ENCODE data around the gene EFCAB6. TPM values are rescaled to one million over a fixed set of nuclear protein-coding genes. Genes with fewer than 3 reads are reported as not detected.

The EFCAB6 gene
- total RNA-seq, 1 experiment from 2014 or later = 0.21 TPM

- TF ChIP-seq TCF7L2 (IDR thresholded peaks at IDR 0.05; ENCODE audit: low read depth, low read length) = no peak
- no peak for TF ChIP-seq SIN3A (IDR thresholded peaks at IDR 0.05; ENCODE audit: borderline replicate concordance, insufficient read depth, low read depth, low read length)
- TF ChIP-seq, protein P1, sequence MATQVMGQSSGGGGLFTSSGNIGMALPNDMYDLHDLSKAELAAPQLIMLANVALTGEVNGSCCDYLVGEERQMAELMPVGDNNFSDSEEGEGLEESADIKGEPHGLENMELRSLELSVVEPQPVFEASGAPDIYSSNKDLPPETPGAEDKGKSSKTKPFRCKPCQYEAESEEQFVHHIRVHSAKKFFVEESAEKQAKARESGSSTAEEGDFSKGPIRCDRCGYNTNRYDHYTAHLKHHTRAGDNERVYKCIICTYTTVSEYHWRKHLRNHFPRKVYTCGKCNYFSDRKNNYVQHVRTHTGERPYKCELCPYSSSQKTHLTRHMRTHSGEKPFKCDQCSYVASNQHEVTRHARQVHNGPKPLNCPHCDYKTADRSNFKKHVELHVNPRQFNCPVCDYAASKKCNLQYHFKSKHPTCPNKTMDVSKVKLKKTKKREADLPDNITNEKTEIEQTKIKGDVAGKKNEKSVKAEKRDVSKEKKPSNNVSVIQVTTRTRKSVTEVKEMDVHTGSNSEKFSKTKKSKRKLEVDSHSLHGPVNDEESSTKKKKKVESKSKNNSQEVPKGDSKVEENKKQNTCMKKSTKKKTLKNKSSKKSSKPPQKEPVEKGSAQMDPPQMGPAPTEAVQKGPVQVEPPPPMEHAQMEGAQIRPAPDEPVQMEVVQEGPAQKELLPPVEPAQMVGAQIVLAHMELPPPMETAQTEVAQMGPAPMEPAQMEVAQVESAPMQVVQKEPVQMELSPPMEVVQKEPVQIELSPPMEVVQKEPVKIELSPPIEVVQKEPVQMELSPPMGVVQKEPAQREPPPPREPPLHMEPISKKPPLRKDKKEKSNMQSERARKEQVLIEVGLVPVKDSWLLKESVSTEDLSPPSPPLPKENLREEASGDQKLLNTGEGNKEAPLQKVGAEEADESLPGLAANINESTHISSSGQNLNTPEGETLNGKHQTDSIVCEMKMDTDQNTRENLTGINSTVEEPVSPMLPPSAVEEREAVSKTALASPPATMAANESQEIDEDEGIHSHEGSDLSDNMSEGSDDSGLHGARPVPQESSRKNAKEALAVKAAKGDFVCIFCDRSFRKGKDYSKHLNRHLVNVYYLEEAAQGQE (IDR thresholded peaks at IDR 0.05; ENCODE audit: insufficient read depth in 1 of 2, low read depth in 2 of 2, low read length in 1 of 2) = no peak
- no peak for TF ChIP-seq POLR2AphosphoS5 (IDR thresholded peaks at IDR 0.05; ENCODE audit: low read depth, low read length)
- TF ChIP-seq, protein P2, sequence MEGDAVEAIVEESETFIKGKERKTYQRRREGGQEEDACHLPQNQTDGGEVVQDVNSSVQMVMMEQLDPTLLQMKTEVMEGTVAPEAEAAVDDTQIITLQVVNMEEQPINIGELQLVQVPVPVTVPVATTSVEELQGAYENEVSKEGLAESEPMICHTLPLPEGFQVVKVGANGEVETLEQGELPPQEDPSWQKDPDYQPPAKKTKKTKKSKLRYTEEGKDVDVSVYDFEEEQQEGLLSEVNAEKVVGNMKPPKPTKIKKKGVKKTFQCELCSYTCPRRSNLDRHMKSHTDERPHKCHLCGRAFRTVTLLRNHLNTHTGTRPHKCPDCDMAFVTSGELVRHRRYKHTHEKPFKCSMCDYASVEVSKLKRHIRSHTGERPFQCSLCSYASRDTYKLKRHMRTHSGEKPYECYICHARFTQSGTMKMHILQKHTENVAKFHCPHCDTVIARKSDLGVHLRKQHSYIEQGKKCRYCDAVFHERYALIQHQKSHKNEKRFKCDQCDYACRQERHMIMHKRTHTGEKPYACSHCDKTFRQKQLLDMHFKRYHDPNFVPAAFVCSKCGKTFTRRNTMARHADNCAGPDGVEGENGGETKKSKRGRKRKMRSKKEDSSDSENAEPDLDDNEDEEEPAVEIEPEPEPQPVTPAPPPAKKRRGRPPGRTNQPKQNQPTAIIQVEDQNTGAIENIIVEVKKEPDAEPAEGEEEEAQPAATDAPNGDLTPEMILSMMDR (IDR thresholded peaks at IDR 0.05) = no peak
- Histone ChIP-seq H3K27ac (ENCODE audit: low read length) (no peak overlapping the region), H3K4me3 (ENCODE audit: low read depth in 2 of 2, low read length in 2 of 2) (no peak overlapping the region), H3K4me1 (ENCODE audit: control insufficient read depth, insufficient read depth, low read length) (no peaks in the 10 kb centered on the region), H3K9me3 (ENCODE audit: control insufficient read depth, insufficient read depth, low read depth, low read length) (no peaks in the 10 kb centered on the region), H3K36me3 (ENCODE audit: control insufficient read depth, insufficient read depth, low read length) (no peaks in the 10 kb centered on the region), H3K27me3 (ENCODE audit: control insufficient read depth, insufficient read depth, low read length) (peaks cover 3% of the 10 kb centered on the region; the same call in 1 of the 2 replicates)
- no TSS peak for BruUV-seq (replicated peaks)
- in situ Hi-C loops (cut with HindIII; ENCODE audit: low pct_unique_long_range_greater_than_20kb, low sequenced_read_pairs) (no loop called here), intact Hi-C loops (cut with micrococcal nuclease; ENCODE audit: unreplicated experiment) (no loop called here)
- DNase-seq (ENCODE audit: low read depth, low spot score) (no peak), ATAC-seq (no peak)
- ChIA-PET CTCF (no interaction called here), POLR2A (no interaction called here)
Measured at GRCh38 chr22:43726964-43727543, 85.1 kb downstream of the EFCAB6 start.

- Histone ChIP-seq H3K27me3 (ENCODE audit: control insufficient read depth, insufficient read depth, low read length) (peaks cover 3% of the 10 kb centered on the region; the same call in 1 of the 2 replicates), H3K9me3 (ENCODE audit: control insufficient read depth, insufficient read depth, low read depth, low read length) (no peaks in the 10 kb centered on the region), H3K27ac (ENCODE audit: low read length) (no peak overlapping the region), H3K4me3 (ENCODE audit: low read depth in 2 of 2, low read length in 2 of 2) (no peak overlapping the region), H3K36me3 (ENCODE audit: control insufficient read depth, insufficient read depth, low read length) (no peaks in the 10 kb centered on the region), H3K4me1 (ENCODE audit: control insufficient read depth, insufficient read depth, low read length) (no peaks in the 10 kb centered on the region)
- intact Hi-C loops (cut with micrococcal nuclease; ENCODE audit: unreplicated experiment) (no loop called here), in situ Hi-C loops (cut with HindIII; ENCODE audit: low pct_unique_long_range_greater_than_20kb, low sequenced_read_pairs) (no loop called here)
- ChIA-PET CTCF (no interaction called here), POLR2A (no interaction called here)
- no TSS peak for BruUV-seq (replicated peaks)
- TF ChIP-seq SIN3A (IDR thresholded peaks at IDR 0.05; ENCODE audit: borderline replicate concordance, insufficient read depth, low read depth, low read length) = no peak
- no peak for TF ChIP-seq TCF7L2 (IDR thresholded peaks at IDR 0.05; ENCODE audit: low read depth, low read length)
- DNase-seq (ENCODE audit: low read depth, low spot score) (no peak), ATAC-seq (no peak)
Measured at GRCh38 chr22:43726322-43726721, 85.8 kb downstream of the EFCAB6 start.

GRCh38 chr22:43723816-43724215, 88.3 kb downstream of the EFCAB6 start:
- Histone ChIP-seq H3K27ac (ENCODE audit: low read length) (no peak overlapping the region), H3K9me3 (ENCODE audit: control insufficient read depth, insufficient read depth, low read depth, low read length) (no peaks in the 10 kb centered on the region), H3K4me1 (ENCODE audit: control insufficient read depth, insufficient read depth, low read length) (no peaks in the 10 kb centered on the region), H3K36me3 (ENCODE audit: control insufficient read depth, insufficient read depth, low read length) (no peaks in the 10 kb centered on the region), H3K4me3 (ENCODE audit: low read depth in 2 of 2, low read length in 2 of 2) (no peak overlapping the region), H3K27me3 (ENCODE audit: control insufficient read depth, insufficient read depth, low read length) (no peaks in the 10 kb centered on the region)
- in situ Hi-C loops (cut with HindIII; ENCODE audit: low pct_unique_long_range_greater_than_20kb, low sequenced_read_pairs) (no loop called here), intact Hi-C loops (cut with micrococcal nuclease; ENCODE audit: unreplicated experiment) (no loop called here)
- BruUV-seq (replicated peaks) = no TSS peak
- no peak for DNase-seq (ENCODE audit: low read depth, low spot score)
- ChIA-PET CTCF (no interaction called here), POLR2A (no interaction called here)
- ATAC-seq = no peak
- no peak for TF ChIP-seq TCF7L2 (IDR thresholded peaks at IDR 0.05; ENCODE audit: low read depth, low read length)
- TF ChIP-seq, protein P1 (IDR thresholded peaks at IDR 0.05; ENCODE audit: insufficient read depth in 1 of 2, low read depth in 2 of 2, low read length in 1 of 2) = no peak
- TF ChIP-seq, protein P2 (IDR thresholded peaks at IDR 0.05) = no peak
- no peak for TF ChIP-seq POLR2AphosphoS5 (IDR thresholded peaks at IDR 0.05; ENCODE audit: low read depth, low read length)
- TF ChIP-seq SIN3A (IDR thresholded peaks at IDR 0.05; ENCODE audit: borderline replicate concordance, insufficient read depth, low read depth, low read length) = no peak
